Astrocyte (in vitro differentiated cells and primary cell): Measurements from ENCODE around the gene IQGAP2. TPM values are rescaled to one million over a fixed set of nuclear protein-coding genes. Genes with fewer than 3 reads are reported as not detected.

Experiments used
- DNase-seq: peaks from one replicate; pipeline ENCODE4 v3.0.0-alpha.2; 2010; ENCODE audit warnings: low read depth
- FAIRE-seq: peaks from 2 replicates; lab custom pipeline; 2011; peaks lifted over from hg19 to GRCh38; lab: Jason Lieb, UNC
- H2AFZ ChIP-seq: 2 replicates; pipeline ENCODE4 v1.6.0; 2012; ENCODE audit warnings: low read depth, low read length, inconsistent platforms
- H3K27ac ChIP-seq: 2 replicates; pipeline ENCODE4 v1.5.1; 2011; ENCODE audit warnings: low read depth, low read length, inconsistent platforms
- H3K27me3 ChIP-seq: 2 replicates; pipeline ENCODE4 v1.6.0; 2011; ENCODE audit warnings: low read length, inconsistent platforms; ENCODE audit not compliant: insufficient read depth
- H3K36me3 ChIP-seq: 2 replicates; pipeline ENCODE4 v1.5.1; 2011; ENCODE audit warnings: low read length, inconsistent platforms; ENCODE audit not compliant: insufficient read depth
- H3K4me1 ChIP-seq: 2 replicates; pipeline ENCODE4 v1.5.1; 2011; ENCODE audit warnings: low read length, inconsistent platforms; ENCODE audit not compliant: insufficient read depth
- H3K4me2 ChIP-seq: 2 replicates; pipeline ENCODE4 v1.6.0; 2012; ENCODE audit warnings: low read length, inconsistent platforms
- H3K4me3 ChIP-seq: 2 replicates; pipeline ENCODE4 v1.5.1; 2011; ENCODE audit warnings: low read depth, mild to moderate bottlenecking, low read length, inconsistent platforms; ENCODE audit not compliant: insufficient read depth
- H3K79me2 ChIP-seq: 2 replicates; pipeline ENCODE4 v1.6.0; 2012; ENCODE audit warnings: mild to moderate bottlenecking, low read length, inconsistent platforms; ENCODE audit not compliant: insufficient read depth
- H3K9ac ChIP-seq: 2 replicates; pipeline ENCODE4 v1.6.0; 2012; ENCODE audit warnings: mild to moderate bottlenecking, low read length, inconsistent platforms
- H3K9me3 ChIP-seq: 2 replicates; pipeline ENCODE4 v1.5.1; 2012; ENCODE audit warnings: low read depth, mild to moderate bottlenecking, low read length, inconsistent platforms; ENCODE audit not compliant: insufficient read depth
- H4K20me1 ChIP-seq: 2 replicates; pipeline ENCODE4 v1.6.0; 2012; ENCODE audit warnings: low read length, inconsistent platforms; ENCODE audit not compliant: insufficient read depth
- H3K27ac Mint-ChIP-seq: one replicate; pipeline ENCODE4 v1.8.0; 2021; ENCODE audit warnings: mild to moderate bottlenecking, mixed read lengths; ENCODE audit not compliant: unreplicated experiment
- H3K27me3 Mint-ChIP-seq: one replicate; pipeline ENCODE4 v1.8.0; 2021; ENCODE audit warnings: low read depth, mixed read lengths; ENCODE audit not compliant: unreplicated experiment
- H3K36me3 Mint-ChIP-seq: one replicate; pipeline ENCODE4 v1.8.0; 2021; ENCODE audit warnings: low read depth, mixed read lengths; ENCODE audit not compliant: unreplicated experiment
- H3K4me1 Mint-ChIP-seq: one replicate; pipeline ENCODE4 v1.8.0; 2021; ENCODE audit warnings: low read depth, mixed read lengths; ENCODE audit not compliant: unreplicated experiment
- H3K4me3 Mint-ChIP-seq: one replicate; pipeline ENCODE4 v1.8.0; 2021; ENCODE audit warnings: mild to moderate bottlenecking, moderate library complexity, mixed read lengths; ENCODE audit not compliant: unreplicated experiment
- H3K9me3 Mint-ChIP-seq: one replicate; pipeline ENCODE4 v1.8.0; 2021; ENCODE audit warnings: mild to moderate bottlenecking, mixed read lengths; ENCODE audit not compliant: unreplicated experiment
- CTCF ChIP-seq: IDR thresholded peaks from 2 replicates; pipeline ENCODE4 v1.5.1; 2011; ENCODE audit warnings: low read depth, mild to moderate bottlenecking, inconsistent platforms, low read length, moderate library complexity; ENCODE audit not compliant: insufficient read depth
- EZH2 ChIP-seq: IDR thresholded peaks from 2 replicates; pipeline ENCODE4 v1.6.1; 2012; ENCODE audit warnings: mild to moderate bottlenecking, low read length, inconsistent platforms; ENCODE audit not compliant: insufficient read depth
- total RNA-seq: library from RNA; stranded (reverse); gene quantifications from 2 replicates; pipeline ENCODE4 v1.2.1, GENCODE V29; 2021

The IQGAP2 gene
- total RNA-seq, 1 donor from 2014 or later, result 2.9 TPM

- DNase-seq, result no peak
- peaks cover 44% of the 10 kb centered on the region for H3K79me2 ChIP-seq
- H3K4me2 ChIP-seq, result peak overlapping the region; percentile 93
- no peak for FAIRE-seq
- H3K9me3 ChIP-seq, result no peaks in the 10 kb centered on the region
- no peaks in the 10 kb centered on the region for H3K27me3 ChIP-seq
- H3K27ac Mint-ChIP-seq, result peak overlapping the region; percentile 75
- no peaks in the 10 kb centered on the region for H3K9me3 Mint-ChIP-seq
- TF ChIP-seq EZH2, result no peak
- TF ChIP-seq CTCF, result no peak
- H3K4me1 Mint-ChIP-seq, result peaks cover 23% of the 10 kb centered on the region
- H2AFZ ChIP-seq, result peak overlapping the region; percentile 79
- peaks cover 20% of the 10 kb centered on the region for H4K20me1 ChIP-seq
- H3K27ac ChIP-seq, result peak overlapping the region; percentile 77
- H3K36me3 ChIP-seq, result no peaks in the 10 kb centered on the region
- H3K27me3 Mint-ChIP-seq, result no peaks in the 10 kb centered on the region
- H3K4me3 Mint-ChIP-seq, result peak overlapping the region; percentile 95
- peak overlapping the region; percentile 90 for H3K9ac ChIP-seq
- H3K36me3 Mint-ChIP-seq, result peaks cover 8% of the 10 kb centered on the region
- peak overlapping the region; percentile 81 for H3K4me3 ChIP-seq
- H3K4me1 ChIP-seq, result peaks cover 35% of the 10 kb centered on the region
These were observed 312.3 kb downstream of the IQGAP2 start for GRCh38 chr5:76715486-76715735.

GRCh38 chr5:76715736-76716455 lies 312.8 kb downstream of the IQGAP2 start, which contains the start of gene F2R:
TSS of gene F2R (plus strand) at chr5:76716126. CDS start at chr5:76716308, 182 bp downstream.
- Mint-ChIP-seq H3K9me3 (no peaks in the 10 kb centered on the region), H3K4me3 (peak within 1 kb of the TSS; percentile 95), H3K27me3 (no peaks in the 10 kb centered on the region), H3K36me3 (peaks cover 9% of the 10 kb centered on the region), H3K4me1 (peaks cover 22% of the 10 kb centered on the region), H3K27ac (peak within 1 kb of the TSS; percentile 75)
- H4K20me1 ChIP-seq, result peaks cover 21% of the 10 kb centered on the region
- no peak for TF ChIP-seq EZH2
- TF ChIP-seq CTCF, result no peak
- no peak for FAIRE-seq
- peak within 1 kb of the TSS; percentile 77 for H3K27ac ChIP-seq
- DNase-seq, result peak; percentile 69
- peak within 1 kb of the TSS; percentile 81 for H3K4me3 ChIP-seq
- H3K36me3 ChIP-seq, result peaks cover 2% of the 10 kb centered on the region
- peaks cover 49% of the 10 kb centered on the region for H3K79me2 ChIP-seq
- H3K4me1 ChIP-seq, result peaks cover 32% of the 10 kb centered on the region
- no peaks in the 10 kb centered on the region for H3K9me3 ChIP-seq
- H3K27me3 ChIP-seq, result no peaks in the 10 kb centered on the region
- peak within 1 kb of the TSS; percentile 79 for H2AFZ ChIP-seq
- H3K9ac ChIP-seq, result peak within 1 kb of the TSS; percentile 90
- peak within 1 kb of the TSS; percentile 93 for H3K4me2 ChIP-seq

- Mint-ChIP-seq H3K4me1 (peaks cover 25% of the 10 kb centered on the region), H3K9me3 (no peaks in the 10 kb centered on the region), H3K27me3 (no peaks in the 10 kb centered on the region), H3K27ac (peak overlapping the region; percentile 55), H3K36me3 (peaks cover 10% of the 10 kb centered on the region), H3K4me3 (peak overlapping the region; percentile 95)
- Histone ChIP-seq H3K9ac (peak overlapping the region; percentile 90), H3K4me1 (peaks cover 30% of the 10 kb centered on the region), H2AFZ (peak overlapping the region; percentile 54), H3K79me2 (peaks cover 56% of the 10 kb centered on the region), H3K4me3 (peak overlapping the region; percentile 81), H3K27me3 (no peaks in the 10 kb centered on the region), H3K4me2 (peak overlapping the region; percentile 93), H3K9me3 (no peaks in the 10 kb centered on the region), H3K27ac (peak overlapping the region; percentile 77), H3K36me3 (peaks cover 2% of the 10 kb centered on the region), H4K20me1 (peaks cover 24% of the 10 kb centered on the region)
- no peak for DNase-seq
- no peak for FAIRE-seq
- TF ChIP-seq CTCF (no peak), EZH2 (no peak)
These were observed 313.5 kb downstream of the IQGAP2 start for GRCh38 chr5:76716456-76717157.
